Left kidney (tissue), 2 donors: ENCODE data around the gene BCKDHB. TPM values are rescaled to one million over a fixed set of nuclear protein-coding genes. Genes with fewer than 3 reads are reported as not detected.

Source experiments
- DNase-seq: peaks from one replicate; pipeline ENCODE4 v3.0.0-alpha.2; 2013
- polyA plus RNA-seq: library from polyadenylated mRNA; unstranded; fragments of 120-200 nt; gene quantifications from one replicate; pipeline ENCODE4 v1.2.1, GENCODE V29; 2013; ENCODE audit not compliant: insufficient read length

The BCKDHB gene
- polyA plus RNA-seq, 1 donor, result 34.4 TPM

DNA sequence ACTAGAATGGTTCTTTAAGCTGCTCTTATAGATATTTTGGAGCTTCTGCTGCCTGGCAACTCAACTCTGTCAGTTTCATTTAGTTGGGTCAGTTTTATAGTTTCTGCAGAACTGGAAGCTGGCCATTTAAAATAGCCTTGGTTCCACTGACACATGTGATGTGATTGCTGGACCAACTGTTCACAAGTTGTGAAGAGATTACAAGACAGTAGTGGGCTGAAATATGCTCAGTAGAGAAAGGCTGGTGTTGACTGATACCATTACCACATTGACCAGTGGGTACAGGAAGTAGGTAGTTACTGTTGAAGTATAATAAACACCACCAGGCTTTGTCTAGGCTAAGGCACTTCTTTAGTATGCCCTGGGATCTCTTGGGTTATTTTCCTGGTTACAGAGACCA is 39.0 kb downstream of the BCKDHB start:
- DNase-seq, result no peak

DNA sequence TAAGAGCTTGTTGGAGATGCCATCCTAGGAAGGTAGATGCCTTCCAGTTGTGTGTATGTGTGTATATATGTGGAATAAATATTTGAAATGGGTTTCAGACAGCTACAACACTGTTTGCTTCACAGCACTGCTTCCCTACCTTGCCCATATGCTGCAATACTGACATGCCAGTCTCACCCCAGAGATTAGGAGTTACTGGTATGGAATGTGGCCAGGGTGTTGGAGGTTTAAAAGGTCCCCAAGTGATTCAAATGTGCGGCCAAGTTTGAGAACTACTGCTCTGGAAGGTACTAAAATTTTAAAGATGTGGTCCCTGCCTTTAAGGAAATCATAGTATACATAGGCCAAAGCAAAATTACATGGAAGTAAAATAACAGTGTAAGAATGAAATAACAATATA is 39.5 kb downstream of the BCKDHB start:
- no peak for DNase-seq

DNA sequence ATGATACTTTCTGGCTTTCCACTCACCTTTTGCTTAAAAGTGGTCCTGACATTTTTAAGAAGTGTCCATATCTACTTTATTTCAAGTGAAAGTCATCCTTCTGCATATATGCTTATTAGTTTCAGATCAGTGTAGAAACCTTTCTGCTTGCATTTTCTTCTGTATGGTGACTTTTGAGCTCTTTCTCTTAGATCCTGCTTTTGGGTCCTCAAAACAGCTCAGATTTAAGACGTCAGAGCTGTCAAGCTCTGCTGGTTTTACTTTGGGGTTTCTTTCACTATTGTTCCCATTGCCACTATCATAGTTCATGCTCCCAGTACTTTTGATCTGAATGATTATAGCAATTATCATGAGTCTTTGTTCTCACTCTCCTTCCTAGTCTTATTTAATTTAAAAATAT is 41.7 kb downstream of the BCKDHB start:
- DNase-seq, result no peak

DNA sequence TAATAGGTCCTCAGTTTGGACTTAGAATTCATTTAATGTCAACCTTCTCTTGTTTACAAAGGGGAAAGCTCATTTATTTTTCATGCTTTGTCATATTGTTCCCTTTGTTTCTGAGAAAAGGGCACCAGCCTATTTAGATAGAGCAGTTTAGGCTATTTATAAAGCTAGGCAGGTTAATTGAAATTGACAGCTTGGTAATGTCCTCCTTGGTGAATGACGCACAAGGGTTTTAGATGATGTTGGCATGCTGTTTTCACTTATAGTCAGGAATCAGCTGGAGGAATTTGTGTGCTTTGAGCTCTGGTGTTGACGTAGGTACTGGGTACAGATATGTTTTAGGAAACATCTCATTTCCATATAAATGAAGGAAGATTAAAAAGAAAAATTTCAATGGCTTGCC is 45.2 kb downstream of the BCKDHB start:
- no peak for DNase-seq

DNA sequence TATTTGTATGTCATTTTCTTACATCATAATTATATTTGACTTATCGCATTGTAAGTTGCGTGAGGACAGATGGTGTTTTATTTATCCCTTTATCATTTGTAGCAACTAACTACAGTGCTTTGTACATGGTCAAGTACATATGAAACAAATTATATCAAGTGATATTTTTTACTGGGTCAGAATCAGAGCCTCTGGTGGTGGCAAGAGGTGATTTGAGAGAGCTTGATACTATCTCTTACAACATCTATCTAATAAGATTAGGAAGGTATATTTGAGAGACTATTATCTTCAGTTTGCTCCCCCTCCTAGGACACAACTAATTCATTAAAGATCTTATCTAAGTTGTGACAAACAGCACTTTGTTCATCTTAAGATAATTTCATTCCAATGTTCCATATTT is 47.7 kb downstream of the BCKDHB start:
- no peak for DNase-seq

DNA sequence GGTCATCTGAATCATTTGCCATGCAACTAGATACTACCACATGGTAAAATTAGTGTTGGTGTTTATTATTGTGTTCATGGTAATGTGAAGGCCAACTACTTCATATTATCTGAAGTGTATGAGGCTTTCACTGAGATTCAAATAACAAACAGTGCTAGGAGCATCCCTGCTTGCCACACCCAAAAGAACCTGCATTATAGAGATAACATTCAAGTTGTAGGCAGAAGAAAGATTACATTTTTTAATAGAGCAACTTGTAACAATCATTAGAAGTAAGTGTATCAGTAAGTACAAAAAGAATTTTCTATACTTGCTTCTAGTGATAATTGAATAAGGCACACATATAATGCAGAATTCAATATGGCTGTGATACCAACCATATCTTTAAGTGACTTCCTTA is 49.8 kb downstream of the BCKDHB start:
- DNase-seq, result no peak

DNA sequence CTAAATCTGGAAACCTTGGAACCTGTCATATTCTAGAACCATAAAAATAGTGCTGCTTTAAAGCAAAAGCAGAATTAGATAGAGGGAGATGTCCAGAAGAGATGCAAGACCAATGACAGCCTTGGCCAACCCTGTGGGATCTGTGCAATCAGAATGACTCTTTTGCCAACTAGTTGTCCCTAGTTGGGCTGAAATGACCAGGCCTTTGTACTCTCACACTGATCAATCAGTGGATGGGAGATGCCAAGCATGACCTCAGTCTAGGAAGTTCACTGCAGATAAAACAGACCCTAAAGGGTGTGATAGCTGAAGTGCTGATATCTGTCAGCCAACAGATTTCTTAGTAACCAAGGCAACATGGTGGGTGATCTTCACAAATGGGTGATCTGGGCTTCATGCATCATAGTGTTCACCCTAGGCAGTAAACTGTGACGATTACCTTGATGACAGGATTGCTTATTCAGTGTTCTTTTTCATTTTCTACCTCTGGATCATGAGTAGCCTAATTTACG is 52.1 kb downstream of the BCKDHB start:
- DNase-seq, result no peak

DNA sequence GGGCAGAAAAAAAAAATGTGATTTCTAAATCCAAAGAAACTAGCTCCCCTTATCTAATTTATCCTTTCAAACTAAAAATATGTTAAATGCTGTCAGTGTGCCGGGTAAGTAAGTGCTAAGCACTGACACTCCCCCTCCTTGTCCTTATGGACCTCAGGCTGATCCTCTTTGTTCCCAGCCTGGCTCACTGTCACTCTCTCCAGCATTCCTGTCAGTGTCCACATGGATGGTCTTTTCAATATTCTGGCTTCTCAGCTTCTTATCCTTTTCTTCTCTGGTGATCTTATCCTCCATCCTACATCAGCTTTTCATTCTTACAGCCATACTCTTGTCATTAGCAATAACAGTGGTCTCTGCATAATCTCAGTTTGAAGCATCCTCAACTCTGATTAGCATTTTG is 55.0 kb downstream of the BCKDHB start:
- DNase-seq, result no peak

DNA sequence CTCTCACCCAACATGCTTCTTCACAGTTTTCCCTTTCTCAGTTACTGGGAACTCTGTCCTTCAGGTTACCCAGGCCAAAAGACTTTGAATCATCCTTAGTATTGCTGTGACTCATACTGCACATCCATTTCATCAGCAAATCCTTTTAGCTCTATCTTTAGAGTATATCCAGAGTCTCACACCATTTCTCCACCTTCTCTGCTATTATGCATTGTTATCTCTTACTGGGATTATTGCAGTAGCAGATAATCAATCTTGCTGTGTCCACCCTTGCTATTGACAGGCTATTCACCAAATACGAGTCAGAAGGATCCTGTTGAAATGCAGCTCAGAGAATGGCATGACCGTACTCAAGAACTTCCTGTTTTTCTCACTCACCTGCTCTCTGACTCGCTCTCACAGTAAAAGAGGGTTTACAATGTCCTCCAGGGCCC is 57.3 kb downstream of the BCKDHB start:
- DNase-seq, result no peak

DNA sequence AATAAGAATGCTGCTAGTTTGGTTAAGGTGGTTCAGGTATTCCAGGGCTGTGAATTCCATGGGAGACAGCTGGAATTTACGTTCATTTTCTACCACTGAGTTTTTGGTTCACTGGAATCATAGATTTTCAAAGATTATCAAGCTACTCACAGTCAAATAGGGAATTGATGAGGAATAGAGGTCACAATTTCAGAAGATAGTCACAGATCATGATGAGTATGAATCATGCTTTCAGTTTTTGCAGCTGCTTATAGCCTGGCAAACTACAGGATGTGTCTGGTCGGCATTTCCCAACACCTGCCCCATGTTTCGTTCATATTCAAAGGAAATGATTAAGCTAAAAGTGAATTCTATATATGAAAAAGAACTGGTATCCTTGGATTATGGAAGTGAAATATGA is 58.7 kb downstream of the BCKDHB start:
- no peak for DNase-seq

DNA sequence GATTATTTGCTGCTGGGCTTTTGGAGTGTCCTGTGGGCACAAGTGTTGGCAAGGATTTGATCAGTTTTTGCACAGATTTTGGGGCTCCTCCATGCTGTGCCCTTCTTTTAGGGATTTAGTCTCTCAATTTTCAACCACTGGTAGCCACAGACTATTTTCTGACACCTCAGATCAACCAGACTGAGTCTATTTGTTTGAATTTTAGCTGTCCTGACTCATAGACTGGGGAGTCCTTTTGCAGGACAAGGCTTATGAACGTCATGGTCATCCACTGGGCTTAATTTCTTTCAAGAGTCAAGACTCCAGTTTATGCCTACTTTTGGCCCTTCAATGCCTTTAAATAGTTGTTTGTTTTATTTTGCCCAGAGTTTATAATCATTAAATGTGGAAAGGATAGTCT is 59.3 kb downstream of the BCKDHB start:
- DNase-seq, result no peak

DNA sequence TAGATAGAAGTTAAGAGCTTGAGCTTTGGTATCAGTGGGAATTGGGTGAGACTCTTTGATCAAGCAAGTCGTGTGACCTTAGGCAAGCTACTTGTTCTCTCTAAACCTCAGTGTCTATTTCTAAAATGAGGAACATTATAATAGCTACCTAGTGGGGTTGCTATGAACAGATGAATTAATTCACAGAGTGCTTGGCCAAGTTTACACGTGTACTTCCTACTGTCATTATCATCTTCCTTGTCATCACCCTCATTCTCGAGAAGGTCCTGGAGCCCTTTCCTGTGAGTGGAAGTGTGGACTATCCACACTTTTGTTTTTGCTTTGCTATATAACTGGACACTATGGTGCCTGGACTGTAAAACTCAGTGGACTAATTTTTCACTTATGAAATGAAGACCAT is 64.0 kb downstream of the BCKDHB start:
- no peak for DNase-seq

DNA sequence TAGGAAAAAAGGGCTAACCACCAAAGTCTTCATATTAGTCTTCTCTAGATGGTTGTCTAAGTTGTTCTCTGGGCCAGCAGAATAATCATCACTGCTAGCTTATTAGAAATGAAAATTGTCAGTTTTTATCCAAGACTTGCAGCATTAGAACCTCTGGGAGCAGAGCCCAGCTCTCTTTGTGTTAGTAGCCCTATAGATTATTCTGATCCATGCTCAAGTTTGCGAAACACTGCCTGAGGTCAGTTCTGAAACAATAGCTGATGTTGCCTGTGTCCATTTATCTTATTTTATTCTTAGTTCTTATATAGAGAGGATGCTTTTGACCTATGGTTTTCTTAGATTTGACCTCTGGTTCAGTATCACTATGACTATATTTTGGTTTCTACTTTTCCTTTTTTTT is 66.9 kb downstream of the BCKDHB start:
- DNase-seq, result no peak

DNA sequence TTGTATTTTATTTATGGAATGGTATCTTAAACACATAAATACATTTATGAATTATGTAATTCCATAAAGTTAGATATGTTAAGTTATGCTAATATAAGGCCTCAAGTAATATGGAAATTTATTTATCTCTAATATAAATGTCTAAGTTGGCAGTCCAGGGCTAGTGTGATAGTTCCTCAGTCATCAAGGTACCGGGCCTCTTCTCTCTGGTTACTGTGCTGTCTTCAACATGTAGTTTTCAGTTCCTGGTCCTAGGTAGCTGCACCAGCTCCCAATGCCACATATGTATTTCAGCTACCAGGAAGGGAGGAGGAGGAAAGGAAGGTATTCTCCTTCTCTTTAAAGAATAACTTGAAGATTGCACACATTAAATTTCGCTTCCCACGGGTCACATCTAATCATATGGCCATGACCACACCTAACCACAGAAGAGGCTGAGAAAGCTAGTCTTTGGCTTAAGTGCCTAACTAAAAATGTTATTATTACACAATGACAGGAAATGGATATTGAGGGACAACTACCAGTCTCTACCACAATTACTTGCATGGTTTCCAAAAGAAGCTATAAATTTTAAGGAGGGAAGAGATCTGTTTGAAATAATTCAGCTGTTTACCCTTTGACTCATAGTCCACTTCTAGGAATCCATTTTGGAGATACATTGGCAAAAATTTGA is 68.6 kb downstream of the BCKDHB start:
- DNase-seq, result no peak

DNA sequence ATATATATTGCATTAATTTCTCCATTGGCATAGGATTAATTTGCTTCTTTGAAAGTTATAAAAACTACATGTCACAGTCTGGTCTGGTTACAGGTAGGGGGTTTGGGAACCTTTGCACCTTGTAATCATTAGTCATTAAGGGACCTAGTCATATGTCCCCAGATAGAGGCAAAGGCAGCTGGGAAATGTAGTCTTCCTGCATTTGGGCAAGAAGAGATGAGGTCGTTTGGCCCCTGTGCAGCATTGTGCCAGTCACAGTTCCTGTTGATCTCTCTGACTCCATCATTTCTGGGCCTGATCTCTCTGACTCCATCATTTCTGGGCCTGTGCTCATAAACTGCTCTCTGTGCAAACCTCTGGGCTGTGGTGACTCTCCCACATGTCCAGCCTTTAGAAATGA is 73.2 kb downstream of the BCKDHB start:
- DNase-seq, result no peak

DNA sequence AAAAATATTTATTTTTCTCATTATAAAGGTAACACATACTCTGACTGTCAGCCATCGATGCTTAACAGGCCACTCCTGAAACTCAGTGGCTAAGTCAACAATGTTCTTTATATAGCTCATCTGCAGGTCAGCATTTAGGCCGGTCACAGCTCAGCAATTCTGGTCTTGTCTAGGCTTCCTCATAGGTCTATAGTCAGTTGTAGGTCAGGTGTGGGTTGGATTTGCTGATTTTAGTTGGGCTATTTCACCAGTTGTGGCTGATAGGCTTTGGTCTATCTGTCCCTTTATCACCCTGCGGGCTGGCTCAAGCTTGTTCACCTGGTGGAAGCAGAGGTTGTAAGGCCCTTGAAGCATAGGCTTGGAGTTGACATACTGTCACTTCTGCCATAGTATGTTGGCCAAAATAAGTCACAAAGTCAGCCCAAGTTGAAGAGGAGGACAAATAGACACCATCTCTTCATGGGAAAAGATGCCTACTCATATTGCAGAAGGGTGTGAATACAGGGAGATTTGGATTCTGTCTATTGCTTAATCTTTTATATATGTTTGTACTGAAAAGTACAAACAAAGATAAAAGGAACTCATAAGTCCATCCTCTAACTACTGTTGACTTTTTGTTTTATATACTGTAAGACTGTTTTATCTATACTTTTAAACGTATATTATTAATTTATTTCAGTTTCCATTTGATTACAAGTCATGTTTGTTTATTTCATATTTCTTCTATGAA is 75.0 kb downstream of the BCKDHB start:
- no peak for DNase-seq

DNA sequence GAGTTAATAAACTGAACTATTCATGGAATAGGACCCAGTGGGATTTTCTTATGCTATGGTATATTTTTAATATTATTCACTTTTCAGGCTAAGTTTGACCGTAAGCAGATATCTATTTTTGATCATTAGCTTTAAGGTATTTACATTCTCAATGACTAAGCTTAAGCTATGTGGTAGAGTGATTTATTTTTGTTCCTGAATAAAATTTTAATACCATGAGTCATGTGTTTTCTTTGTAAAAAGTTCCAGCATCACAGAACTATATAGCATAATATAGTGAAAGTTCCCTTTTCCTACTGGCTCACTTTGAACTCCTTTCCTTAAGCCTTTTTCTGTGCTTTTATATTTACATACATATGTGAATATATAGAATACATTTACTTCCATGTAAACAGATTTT is 75.8 kb downstream of the BCKDHB start:
- DNase-seq, result no peak

DNA sequence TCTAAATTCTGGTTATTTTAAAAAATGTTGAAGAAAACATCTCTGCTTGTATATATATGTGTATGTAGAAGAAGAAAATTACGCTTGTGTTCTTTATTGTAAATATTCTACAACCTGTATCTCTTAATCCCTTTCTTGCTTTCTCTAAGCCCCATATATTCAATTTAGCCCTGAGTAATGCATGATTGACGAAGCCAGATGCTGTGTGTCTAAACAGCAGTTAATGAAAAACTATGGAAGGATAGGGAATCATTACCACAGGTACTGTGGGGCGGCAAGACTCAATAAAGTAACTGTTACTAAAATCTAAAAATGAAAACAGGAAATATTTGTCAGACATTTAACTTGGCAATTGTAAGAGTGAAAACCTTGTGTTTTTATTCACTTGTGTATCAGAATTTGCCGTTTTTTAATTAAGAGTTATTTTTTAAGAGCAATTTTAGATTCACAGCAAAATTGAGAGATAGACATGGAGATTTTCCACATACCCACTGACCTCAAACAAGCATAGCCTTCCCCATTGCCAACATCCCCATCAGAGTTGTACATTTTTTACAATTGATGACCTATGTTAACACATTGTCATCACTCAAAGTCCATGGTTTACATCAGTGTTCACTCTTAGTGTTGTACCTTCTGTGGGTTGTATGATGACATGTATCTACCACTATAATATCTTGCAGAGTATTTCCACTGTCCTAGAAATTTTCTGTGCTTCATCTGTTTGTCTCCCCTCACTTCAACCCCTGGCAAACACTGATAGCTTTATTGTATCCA is 76.7 kb downstream of the BCKDHB start:
- DNase-seq, result no peak

DNA sequence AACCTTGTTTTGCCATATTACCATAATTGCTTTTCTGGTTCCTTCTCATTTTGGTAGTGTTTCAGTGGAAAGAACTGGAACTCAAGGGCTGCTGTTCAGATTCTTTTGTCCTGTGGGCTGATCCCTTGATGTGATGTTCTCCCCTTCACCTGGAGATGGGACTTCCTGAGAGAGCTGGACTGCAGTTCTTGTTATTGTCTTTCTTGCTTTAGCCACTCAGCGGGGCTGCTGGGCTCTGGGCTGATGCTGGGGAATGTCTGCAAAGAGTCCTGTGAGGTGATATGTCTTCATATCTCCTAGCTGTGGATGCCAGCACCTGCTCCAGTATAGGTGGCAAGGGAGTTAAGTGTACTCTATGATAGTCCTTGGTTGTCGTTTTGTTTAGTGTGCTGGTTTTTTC is 79.0 kb downstream of the BCKDHB start:
- DNase-seq, result no peak

DNA sequence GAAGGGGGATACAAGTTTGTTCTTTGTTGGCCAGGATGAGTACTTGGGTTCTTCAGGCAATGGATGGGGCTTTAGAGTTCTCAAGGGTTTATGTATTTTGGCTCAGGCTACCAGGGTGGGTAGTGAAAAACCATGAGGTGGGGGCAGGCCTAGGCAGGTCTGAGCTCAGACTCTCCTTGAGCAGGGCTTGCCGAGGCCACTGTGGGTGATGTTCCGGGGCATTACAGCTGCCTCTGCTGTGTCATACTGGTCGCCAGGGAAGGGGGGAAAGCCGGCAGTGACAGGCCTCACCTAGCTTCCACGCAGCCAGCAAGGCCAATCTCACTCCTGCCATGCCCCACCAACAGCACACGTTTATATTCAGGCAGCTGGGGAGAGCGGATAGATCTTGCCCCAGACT is 79.6 kb downstream of the BCKDHB start:
- no peak for DNase-seq

DNA sequence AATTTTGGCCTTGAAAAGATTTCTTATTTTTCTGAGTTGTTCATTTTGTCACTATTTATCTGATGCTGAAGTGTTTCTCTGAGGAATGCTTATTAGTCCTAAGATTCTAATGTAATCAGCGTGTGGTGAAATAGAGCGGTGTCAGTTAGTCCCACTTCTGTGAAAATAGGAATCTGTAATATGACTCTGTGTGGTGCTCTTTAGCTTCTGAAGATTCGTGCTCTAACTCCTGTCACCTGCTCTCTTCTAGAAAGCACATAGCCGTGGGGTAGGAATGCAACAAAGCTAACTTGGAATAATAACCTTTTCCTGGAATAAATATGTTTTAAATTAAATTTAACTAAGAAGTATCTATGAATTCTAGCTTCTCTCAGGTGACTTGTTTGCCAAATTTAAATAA is 90.4 kb downstream of the BCKDHB start:
- DNase-seq, result no peak

DNA sequence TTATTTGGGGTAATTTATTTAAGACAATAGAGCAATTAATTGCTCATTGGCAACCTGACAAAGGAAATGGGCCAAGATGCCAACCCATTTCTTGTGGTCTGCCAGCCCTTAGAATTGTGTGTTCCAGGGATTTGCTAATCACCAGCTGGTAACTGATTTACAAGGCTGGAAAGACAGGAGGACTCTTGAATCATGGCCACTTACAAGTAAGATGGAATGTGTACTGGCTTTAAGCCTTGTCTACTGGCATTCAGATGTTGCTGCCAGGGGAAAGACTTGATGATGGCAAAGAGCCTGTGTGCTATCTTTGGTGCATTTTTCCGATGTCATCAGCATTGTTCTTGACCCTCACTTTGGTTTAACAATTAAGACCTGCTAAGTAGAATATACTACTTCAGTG is 91.0 kb downstream of the BCKDHB start:
- no peak for DNase-seq

DNA sequence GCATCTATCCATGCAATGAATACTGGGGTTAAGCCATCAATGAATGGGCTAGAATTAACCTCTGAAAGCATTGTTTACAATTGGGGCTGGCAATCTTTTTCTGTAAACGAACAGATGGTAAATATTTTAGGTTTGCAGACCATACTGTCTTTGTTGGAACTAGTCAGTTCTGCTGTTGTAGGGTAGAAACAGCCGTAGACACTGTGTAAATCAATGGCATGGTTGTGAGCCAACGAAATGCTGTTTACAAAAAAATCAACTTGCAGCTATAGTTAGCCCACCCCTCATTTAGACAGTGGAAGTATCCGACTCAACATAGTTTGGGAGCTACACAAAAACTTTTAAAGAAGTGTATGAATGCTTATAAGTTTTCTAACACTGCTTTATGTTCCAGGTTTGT is 91.5 kb downstream of the BCKDHB start:
- DNase-seq, result no peak
